IPS DF 19.7 (cell line): ENCODE results near the gene SBF2.
"Not testable (repeated sequence)": the region's sequence is repeated elsewhere in the genome, so short reads cannot be mapped to it uniquely, and the experiment has no call there.

Source experiments
- DNase-seq: peaks from one replicate; pipeline ENCODE4 v3.0.0-alpha.2; 2013; ENCODE audit warnings: low read depth, low spot score

The SBF2 gene

DNA sequence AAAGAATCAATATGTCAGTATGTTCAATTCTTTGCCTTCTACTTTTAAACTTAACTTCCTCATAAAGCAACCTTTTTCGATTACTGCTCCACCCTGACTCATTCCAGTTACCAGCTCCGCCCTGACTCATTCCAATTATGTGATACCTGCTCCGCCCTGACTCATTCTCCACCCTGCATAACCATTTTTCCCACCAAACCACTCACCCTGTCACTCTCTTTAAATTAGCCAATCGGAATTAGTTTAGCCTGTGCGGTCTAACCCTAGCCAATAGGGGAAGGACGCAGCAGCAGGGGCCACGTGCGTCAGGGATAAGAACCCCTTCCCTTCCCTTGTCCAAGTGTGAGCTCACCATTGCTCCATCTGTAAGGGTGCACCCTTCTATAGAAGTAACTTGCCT, 393.8 kb downstream of the SBF2 start:
- not testable (repeated sequence) for DNase-seq

DNA sequence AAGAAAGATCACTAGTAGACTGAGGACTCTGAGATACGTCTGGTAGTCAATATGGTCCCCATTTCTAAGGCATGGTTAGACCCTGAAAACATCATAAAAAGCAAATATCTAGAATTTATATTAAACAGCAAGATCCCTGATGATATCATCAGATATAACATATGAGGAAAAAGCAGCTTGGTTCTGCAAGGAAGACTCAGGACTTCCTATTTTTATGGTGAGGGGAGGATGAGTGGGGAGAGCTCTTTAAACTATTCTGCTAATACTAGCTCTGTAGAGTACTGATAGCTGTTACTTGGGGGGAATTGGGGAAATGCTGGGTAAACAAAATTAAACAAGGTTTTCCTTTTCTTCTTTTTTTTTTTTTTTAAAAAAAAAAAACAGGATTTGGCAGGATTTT, 394.3 kb downstream of the SBF2 start:
- no peak for DNase-seq

DNA sequence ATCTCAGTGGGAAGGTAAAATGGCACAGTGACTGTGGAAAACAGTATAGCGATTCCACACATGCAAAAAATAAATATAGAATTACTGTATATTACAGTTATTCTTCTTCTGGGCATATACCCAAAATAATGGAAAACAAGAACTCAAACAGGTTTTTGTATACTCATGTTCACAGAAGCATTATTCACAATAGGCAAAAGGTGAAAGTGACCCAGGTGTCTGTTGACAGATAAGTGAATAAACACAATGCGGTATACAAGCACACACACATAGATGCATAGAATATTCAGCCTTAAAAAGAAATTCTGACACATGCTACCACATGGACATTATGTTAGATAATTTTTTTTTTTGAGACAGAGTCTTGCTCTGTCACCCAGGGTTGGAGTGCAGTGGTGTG, 397.1 kb downstream of the SBF2 start:
- DNase-seq: no peak

DNA sequence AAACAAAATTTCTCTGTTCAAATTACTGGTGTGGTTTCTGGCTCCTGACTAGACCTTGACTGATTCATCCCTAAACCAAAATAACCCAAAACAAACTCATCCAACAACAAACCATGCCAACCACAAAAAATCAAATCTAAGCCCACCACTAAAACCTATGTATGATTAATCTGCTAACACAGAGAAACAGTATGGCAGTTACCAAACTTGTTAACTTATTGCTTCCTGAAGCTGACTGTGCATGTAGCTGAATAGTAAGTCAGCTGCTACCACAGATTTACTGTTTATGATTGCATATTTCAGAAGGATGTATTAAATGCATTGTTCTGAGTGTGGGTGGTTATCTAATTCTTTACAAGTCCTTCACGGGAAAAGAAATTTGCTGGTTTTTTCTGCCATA, 399.0 kb downstream of the SBF2 start:
- DNase-seq: no peak

DNA sequence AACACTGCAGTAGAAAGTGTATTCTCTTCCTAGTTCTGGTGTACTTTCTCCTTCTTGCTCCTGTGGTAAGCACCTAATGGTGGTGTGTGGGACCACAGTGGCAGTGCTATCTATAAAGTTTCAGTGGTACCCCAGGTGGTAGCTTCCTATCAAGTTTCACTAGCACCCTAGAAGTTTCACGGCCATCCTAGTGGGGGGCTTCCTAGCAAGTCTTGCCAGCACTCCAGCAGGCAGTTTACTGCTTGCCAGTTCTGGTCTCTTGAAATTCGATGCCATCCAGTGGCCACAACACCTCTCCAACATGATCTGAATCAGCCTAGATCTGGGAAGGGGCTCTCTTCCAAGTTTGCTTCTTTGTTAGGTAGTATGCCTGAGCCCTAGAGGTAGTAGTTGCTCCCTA, 400.5 kb downstream of the SBF2 start:
- DNase-seq: no peak

DNA sequence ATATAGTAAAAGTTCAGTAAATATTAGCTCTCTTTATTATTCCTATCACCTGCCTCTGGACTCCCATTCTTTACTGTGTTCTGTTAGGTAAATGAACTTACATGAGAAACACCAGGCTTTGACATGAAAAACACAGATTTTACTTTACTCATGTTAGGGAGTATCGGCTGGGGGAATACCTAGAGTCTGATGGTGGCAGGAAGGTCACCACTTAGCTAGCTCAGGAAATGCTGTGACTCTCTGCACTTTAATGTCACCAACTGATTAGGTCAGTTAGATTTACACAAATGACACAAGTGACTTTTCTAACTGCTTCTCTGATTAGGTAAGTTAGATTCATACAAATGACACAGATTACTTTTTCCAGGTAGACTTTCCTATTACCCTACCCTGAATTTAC, 405.1 kb downstream of the SBF2 start:
- DNase-seq: no peak

DNA sequence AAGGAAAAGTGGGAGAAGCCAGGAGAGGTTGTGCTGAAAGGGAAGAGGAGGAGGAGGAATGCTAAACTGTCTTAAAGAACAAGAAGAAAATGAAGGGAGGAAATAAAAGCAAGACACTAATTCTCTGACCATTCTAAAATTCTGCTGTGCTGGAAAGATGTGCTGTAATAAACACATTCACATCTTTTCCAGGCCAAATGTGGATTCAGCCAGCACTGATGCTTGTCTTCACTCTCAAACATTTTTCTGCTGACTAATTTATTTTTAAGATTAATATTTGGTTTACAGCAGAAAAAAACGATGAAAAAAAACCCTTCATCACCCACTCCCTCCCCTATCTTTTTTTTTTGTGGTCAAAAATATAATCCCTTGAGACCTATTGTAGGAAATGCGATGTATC, 406.5 kb downstream of the SBF2 start:
- no peak for DNase-seq

DNA sequence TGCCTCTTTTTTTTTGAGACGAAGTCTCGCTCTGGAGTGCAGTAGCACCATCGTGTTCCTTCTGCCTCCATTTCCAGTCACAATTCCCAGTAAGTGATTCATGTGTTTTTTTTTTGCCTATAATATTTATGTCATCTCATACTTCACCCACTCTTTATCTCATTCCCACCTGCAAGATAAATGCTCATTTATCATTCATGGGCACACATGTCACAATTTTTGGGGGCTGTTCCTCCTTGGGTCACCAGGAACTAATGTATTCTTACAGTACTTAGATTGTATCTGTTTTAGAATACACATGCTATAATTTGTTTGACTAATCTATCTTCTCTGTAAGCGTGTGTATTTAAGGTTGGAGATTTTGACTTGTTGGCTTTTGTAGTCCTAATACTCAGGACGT, 407.4 kb downstream of the SBF2 start:
- DNase-seq: no peak

DNA sequence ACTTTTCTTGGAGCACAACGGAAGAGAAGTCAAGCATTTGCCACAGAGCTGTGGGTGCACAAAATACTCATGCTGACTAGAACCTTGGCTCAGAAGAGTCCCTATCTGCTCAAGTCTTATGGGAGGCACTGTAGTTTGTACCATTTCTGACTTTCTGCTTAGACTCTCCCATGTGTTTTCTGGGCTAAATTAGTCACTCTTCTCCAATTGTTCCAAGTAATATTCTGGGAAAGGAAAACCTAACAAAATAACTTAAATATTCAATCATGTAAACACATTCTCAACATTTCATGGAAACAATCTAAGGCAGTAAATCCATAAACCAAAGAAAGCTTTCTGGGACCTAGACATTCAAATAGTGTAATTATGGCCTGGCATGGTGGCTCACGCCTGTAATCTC, 409.4 kb downstream of the SBF2 start:
- DNase-seq: no peak

DNA sequence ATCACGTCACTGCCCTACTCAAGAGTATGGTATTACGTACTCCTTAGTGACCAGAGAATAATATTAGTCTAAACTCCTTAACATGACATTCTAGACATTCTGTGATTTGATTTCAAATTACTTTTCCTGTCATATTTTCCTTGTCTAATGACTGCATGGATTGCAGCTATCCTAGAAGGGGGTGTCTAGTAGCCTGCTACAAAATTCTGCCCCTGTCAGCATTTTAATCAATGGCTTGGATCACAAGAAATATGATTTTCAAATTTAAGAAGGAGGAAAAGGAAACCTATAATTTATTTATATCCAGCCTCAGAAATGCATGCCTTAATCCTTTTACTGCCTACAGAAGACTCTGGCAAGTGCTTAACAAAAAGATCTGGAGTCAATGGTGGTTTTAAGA, 413.4 kb downstream of the SBF2 start:
- DNase-seq: no peak

DNA sequence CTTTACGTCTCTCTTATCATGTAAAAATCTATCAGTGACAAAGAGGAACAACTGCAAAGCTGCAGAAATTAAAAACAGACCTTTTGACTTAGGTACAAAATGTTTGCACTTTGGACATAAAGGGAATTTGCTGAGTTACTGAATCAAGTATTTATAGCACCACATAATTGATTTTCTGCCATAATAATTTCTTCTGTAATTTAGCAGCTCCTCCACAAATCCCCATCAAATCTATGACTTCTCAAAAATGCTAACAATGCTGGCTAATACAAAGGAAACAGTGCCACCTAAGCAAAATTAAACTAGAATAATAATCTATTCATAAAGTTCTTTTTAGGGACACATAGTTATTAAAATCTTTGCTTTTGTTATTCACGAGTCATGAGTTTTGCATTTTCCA, 415.1 kb downstream of the SBF2 start:
- no peak for DNase-seq

DNA sequence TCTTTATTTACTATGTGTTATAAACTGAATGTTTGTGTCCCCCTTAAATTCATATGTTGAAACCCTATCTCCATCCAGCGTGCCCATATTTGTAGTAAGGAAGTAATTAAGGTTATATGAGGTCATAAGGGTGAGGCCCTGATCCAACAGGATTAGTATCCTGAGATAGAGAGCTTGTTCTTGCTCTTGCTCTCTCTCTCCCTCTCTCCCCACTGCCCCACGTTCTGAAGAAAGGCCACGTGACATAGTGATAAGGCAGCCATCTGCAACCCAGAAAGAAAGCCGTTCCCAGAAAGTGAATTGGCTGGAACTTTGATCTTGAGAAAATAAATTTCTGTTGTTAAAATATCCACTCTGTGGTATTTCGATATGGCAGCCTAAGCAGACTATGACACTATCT, 417.7 kb downstream of the SBF2 start:
- no peak for DNase-seq

DNA sequence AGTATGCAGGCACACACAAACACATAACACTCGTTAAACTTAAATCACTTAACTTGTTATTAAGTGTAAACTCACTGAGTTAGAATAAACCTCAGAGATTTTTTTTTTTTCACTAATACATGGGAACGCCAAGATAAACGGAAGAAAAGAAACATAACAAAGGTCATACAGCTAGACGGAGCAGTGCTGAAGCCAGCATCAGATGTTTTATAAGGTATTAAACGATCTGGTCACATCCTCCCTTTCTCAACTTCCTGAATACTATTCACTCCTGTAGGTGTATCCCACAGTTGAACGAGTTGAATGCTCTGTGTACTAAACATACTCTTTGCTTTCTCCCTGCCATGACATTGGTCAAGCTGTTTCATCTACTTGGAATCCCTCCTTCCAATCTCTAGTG, 418.2 kb downstream of the SBF2 start:
- no peak for DNase-seq

DNA sequence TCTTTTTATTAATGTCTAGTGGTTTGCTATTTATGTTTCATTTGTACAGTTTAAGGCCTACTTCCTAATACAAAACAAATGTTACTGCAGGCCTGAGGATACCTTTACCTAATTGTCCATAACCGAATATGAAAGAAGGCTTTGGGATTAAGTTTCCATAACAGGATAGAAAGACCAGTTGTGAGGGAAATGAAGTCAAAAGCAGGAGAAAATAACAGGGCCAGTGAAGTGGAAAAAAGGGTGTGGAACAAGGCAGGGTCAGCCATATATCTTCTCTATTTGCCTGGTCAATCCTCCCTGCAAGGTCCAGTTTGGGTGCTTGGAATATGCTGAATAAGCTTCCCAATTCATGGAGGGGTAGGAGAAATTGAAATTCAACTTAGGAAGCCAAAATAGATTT, 418.6 kb downstream of the SBF2 start:
- DNase-seq: no peak

DNA sequence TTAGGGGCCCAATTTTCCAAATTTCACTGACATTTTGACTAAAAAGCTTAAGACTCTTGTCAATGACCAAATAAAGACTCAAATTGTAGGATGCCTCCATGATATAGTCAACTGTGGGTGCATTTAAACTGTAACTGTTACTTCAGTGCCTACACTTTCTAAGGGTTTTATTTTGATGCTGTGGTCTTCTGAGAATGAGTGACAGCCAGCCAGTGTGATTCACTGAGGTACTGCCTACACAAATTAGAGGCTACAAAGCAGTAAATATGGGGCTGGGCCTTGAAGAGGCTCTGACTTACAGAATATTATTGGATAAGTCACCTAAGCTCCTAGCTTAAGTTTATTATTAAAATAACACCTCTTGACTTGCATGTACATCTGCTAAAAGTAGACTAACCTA, 419.6 kb downstream of the SBF2 start:
- no peak for DNase-seq

DNA sequence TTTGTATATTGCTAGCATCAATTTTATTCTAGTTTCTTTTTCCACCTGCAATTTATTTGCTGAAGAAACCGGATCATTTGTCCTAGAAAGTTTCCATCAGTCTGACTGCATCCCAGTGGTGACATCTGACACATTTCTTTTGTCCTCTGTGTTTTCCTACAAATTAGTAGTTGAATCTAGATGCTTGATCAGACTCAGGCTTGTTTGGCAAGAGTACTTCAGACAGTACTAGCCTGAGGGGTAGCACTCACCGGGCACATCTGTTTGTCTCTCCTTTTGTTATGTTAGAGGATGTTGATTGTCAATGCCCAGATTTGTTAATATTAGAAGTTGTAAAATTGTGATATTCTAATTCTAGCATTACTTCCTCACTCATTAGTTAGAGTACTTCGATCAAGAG, 425.4 kb downstream of the SBF2 start:
- DNase-seq: no peak

DNA sequence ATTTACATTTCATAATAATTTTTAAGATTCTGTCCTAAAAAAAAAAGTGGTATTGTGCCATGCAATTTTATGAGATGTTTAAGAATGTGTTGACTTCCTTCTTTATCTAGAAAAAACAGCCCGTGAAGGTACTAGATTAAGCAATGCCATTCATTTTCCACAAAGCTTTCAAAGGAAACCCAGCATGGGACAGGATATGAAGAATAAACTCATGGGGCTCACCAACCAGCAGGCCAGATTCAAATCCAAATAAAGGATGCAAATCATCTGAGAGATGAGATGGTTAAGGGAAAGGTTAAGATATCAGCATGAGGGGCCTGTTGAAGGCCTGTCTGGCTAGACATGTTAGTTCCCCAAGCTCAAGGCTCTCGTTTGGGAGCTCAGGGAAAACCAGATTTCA, 431.0 kb downstream of the SBF2 start:
- DNase-seq: no peak

DNA sequence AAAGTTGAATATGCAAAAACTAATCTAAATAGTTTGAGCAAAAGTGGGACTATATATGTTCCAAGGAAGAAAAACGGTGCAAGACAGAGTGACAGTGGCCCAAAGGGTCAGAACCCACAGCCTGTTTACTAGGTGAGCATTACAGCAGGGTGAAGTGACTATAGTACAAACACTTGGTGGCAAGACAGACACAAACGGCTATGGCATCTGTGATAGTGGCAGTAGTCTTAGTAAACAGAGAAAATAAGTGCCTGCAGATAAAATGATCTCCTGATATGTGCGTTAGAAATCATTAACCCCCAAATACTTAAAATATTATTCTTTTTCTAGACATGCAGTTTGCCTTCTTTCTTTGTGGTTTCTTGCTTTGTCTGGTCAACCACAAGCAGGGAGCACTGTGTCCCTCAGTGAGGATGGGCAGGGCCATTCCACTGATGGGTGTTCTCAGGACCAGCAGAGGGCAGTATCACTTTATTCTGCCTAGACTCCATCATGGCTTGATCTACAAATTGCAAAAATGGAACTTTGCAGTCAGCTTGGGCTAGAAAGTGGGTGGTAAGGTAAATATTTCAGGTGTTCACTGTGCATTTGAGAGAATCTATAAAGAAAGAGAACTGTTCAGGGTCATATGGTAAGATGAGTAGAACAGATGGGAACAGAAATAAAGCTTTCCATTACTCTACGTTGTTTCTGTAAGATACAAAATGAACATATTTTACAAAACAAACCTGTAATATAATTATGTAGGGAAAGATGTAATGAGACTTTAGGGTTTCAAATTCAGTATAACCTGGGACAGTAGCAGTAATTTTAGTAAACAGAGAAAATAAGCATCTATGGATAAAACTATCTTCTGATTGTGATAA, 431.9 kb downstream of the SBF2 start:
- no peak for DNase-seq

DNA sequence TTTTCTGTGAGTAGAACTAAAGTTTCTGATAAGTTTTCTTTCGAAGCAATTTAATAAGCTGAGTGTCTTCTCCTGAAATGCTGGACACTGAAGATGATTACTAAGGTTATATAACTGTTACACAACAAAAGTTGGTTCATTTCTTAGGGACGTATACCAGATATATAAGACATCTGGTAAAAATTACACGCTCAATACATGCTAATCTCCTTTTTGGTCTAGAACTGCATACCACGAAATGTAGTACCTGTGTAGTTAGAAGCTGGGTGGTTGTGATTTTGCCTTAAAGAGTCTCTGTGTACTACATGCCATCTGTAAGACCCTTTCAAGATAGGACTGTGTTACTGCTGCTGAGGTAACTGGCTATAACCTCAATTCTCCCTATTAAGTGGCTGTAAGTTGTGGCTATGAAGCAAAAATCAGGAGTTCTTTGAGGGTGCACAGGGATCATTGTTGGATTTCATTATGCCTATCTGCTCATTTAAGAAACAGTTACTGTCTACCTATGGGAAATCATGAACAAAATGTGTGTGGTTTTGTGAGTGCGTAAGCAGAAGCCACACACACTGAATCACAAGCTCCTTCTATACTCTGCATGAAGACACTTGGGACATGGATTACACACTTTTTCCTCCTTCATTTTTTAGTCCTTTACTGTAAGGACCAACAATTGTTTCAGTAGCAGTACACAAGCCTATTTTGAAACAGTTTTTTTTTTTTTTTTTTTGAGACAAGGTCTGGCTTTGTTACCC, 434.3 kb downstream of the SBF2 start:
- DNase-seq: no peak

DNA sequence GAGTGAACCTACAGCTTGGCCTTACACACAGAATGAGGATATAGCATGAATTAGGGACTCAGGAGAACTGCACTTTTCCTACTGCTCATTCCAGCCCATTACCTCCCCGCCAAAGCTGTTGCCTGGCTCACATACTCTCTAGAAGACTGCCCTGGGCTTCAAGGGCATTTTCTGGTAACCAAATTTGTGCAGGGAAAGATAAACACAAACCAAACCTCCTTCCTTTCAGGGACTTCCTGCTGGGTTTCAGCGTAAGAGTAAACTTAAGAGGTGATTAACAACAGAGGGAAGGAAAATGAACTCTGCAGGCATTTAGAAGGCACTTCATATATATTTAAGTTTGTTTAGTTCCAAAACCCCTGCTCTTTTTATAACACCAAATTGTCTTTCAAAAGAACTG, 435.2 kb downstream of the SBF2 start:
- no peak for DNase-seq

DNA sequence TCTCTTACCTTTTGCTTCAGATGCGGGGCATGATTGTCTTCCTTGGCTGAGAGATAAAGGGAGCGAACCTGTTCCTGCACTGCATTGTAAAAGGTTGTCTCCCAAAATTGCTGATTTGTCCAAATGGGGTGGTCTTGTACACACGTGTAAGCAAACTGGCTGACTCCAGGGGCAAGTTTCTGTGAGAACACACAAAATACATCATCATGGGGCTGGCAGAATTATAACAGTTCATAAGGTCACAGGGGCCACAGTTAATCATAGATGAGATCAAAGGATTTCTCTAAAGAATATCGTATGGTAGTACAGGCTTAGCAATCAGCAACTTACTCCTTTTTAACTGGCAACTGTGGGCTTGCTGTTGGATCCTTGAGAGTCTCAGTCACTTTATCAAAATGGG, 435.8 kb downstream of the SBF2 start:
- no peak for DNase-seq

DNA sequence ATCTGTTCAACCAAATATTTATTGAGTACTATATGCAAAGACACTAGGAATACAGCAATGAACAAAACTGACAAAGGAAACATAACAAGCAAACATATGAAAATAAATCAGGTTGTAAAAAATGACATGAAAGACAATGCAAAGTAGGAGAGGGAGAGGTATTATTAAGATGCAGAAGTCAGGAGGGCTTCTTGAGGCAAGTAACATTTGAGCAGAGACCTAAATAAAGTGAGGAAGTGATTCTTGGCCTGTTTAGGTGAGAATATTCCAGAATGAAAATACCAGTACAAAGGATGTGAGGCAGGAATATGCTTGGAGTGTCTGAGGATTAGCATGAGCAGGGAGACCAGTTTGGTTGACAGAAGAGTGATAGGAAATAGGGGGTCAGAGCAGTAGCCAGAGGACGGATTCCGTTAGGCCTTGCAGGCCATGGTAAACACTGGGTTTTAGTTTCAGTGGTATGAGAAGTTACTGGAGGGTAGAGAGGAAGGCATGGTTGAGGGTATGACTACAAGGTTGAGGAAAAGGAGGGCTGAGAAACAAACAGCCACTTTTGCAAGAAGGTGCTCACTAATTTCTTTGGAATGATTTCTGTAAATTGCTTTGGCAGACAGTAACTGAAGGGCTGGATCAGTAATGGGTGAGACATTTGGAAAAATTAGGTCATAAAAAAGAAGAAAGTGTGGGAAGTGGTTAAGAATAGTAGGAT, 438.3 kb downstream of the SBF2 start:
- DNase-seq: no peak
